HG02938 (cell line): Measurements from ENCODE around the gene TXK.
"Not testable (repeated sequence)": the region's sequence is repeated elsewhere in the genome, so short reads cannot be mapped to it uniquely, and the experiment has no call there.

Source experiments
- ATAC-seq: cut with Tn5 transposase; IDR thresholded peaks from one replicate; pipeline ENCODE4 v1.9.1; 2021; ENCODE audit warnings: mild to moderate bottlenecking, moderate library complexity; ENCODE audit not compliant: unreplicated experiment

TXK gene

GRCh38 chr4:48134081-48134480 lies at the start of gene TXK:
TXK (minus strand) TSS chr4:48134250; CDS start chr4:48134170, 80 bp downstream.
- ATAC-seq = no peak

- ATAC-seq = no peak
Observed at GRCh38 chr4:48180234-48180633, 46.2 kb upstream of the TXK start.

DNA sequence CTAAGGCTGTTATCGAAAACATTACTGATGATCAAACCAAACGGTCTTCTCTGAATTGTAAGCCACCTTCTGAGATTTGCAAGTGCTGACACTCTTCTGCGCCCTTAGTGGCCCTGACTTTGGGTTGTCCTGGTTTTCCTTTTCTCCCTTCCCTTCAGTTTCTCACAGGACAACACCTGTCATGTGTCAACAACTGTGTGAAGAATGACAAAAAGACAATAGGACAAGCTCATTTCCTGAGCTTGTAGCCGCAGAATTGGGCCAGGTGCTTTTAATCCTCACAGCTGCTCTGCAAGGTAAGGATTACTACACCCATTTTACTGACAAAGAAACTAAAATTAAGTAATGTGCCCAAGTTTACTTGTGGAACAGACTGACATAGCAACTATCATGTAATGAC lies 44.9 kb upstream of the TXK start:
- no peak for ATAC-seq

- no peak for ATAC-seq
Observed at GRCh38 chr4:48175806-48176205, 41.8 kb upstream of the TXK start.

DNA sequence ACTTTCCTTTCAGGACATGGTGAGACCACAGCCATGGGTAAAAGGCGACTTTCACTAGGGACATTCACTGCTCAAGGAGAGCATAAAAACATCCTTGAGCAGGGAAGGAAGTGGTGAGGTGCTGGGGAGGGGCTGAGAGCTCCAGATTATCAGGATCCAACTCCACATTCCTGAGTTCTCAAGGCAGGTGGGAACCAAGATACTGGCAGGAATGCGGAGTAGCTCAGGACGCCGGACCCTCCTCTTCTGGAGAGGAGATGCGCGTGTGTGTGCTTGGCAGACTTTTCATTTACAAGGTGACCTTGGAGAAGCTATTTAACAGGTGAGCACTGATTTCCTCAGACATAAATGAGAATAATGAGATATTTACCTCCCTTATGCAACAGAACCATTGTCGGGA lies 41.3 kb upstream of the TXK start:
- no peak for ATAC-seq

DNA sequence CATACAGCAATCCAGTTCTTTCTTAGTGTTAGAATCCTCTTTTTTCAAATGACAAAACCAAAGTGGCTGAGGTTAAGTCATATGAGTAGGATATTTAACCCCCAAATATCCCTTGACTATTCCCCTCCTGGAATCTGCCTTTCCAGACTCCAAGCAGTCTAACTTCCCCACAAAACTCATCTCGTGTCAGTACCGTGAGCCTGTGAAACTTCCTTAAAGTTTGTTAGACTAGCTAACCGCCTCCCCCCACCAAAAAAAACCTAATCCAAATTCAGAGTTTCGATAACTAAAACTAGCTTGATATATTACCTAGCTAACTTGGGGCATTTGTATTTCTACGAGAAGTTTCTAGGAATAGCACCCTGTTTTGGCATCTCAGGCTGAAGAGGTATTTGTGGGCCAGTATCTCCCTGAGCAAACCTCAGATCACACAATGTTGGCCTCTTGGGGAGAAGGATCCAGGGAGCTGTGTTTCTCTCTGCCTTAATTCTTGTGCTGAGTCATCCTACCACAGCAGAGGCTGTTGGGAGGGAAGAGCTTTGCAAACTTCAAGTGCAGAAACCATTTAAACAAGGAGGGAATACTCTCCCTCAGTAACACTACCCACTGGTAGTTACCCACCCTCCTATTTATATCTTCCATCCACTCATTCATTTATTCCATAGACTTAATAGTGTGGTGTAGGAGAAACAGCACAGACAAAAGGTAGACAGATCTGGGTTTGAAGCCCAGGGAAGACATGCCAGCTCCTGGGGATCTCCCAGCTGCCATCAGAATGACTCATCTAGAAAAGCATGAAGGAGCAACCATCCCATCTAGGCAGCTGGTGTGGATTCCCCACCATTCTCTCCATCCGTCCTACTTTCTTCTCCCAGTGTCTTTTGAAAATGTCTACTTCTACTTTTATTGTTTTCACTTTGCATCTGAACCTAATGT lies 39.3 kb upstream of the TXK start:
- peak; percentile 59 for ATAC-seq

- ATAC-seq = no peak
Observed at GRCh38 chr4:48172651-48173050, 38.6 kb upstream of the TXK start.

GRCh38 chr4:48169636-48170035 lies 35.6 kb upstream of the TXK start:
- ATAC-seq = no peak

GRCh38 chr4:48167538-48168263 lies 33.7 kb upstream of the TXK start:
- ATAC-seq = no peak

DNA sequence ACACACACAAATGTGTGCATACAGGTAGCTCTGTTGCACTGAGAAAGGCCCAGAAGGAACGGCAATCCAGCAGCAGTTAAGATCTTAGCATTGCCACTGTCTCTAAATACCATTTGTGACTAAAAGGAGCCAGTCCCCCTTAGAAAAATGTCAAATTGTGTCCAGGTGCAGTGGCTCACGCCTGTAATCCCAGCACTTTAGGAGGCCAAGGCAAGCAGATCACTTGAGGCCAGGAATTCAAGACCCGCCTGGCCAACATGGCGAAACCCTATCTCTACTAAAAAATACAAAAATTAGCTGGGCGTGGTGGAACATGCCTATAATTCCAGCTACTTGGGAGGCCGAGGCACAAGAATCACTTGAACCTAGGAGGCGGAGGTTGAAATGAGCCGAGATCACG lies 30.5 kb upstream of the TXK start:
- not testable (repeated sequence) for ATAC-seq

GRCh38 chr4:48163746-48164145 lies 29.7 kb upstream of the TXK start:
- no peak for ATAC-seq

DNA sequence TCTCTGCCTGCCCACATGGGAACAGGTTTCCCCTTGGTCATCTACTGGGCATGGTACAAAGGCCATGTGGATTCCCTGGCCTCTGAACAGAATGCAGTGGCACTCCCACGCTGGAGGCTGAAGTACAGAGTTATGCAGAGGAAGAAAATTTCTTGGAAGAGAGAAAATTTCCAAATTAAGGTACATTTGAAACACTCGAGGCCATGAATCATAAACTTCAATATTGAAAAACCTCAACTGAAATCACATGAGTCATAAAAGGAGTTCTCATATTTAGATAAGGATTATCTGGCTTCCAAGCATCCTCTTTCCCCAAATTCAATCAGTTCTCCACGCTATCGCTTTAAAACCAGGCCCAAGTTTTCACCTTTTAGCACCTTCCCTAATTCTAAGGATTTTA lies 28.1 kb upstream of the TXK start:
- no peak for ATAC-seq

DNA sequence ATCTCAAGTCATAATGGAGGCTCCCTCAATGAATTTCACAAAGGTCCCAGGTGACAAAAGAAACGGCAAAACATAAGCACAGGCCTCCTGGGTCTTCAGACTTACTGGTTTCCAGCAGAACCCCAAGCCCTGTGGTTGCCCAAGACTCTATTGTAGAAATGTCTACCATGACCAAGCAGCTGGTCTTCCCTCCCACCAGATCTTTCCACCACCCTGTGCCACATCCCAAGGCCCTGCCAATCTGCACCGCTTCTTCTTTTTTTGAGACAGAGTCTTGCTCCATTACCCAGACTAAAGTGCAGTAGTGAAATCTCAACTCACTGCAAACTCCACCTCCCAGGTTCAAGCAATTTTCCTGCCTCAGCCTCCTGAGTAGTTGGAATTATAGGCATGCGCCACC lies 23.2 kb upstream of the TXK start:
- no peak for ATAC-seq

DNA sequence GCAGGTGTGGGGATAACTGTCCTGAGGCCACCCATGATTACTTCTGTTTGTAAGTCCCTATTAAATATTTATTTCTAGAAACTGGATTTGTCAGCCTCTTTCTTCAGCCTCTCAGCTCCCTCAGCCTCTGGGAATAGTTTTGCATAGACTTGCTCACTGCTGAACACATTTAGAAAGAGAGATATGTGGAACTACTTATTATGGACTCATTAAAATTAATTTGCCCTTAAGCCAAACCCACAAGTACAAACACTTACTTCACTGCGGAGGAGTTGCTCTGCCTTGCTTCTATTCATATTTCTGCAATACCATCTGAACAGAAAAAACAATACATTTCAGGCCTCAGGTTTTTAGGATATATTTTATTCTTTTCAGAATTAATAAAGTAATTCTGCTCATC lies 22.4 kb upstream of the TXK start:
- no peak for ATAC-seq

GRCh38 chr4:48153791-48154550 lies 19.9 kb upstream of the TXK start:
- no peak for ATAC-seq

DNA sequence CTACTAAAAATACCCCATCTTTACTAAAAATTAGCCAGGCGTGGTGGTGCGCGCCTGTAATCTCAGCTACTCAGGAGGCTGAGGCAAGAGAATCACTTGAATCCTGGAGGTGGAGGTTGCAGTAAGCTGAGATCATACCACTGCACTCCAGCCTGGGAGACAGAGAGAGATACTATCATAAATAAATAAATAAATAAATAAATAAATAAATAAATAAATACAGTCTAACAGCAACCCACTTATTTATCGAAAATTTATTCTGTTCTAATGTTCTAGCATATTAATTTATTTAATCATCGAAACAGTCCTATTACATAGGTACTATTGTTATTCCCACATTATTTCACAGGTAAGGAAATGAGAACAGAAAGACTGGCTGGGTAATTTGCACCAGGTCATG lies 18.2 kb upstream of the TXK start:
- ATAC-seq = no peak

GRCh38 chr4:48149827-48150370 lies 15.8 kb upstream of the TXK start:
- ATAC-seq = no peak

- no peak for ATAC-seq
Observed at GRCh38 chr4:48147621-48148020, 13.6 kb upstream of the TXK start.

- ATAC-seq = no peak
Observed at GRCh38 chr4:48141048-48141447, 7.0 kb upstream of the TXK start.

DNA sequence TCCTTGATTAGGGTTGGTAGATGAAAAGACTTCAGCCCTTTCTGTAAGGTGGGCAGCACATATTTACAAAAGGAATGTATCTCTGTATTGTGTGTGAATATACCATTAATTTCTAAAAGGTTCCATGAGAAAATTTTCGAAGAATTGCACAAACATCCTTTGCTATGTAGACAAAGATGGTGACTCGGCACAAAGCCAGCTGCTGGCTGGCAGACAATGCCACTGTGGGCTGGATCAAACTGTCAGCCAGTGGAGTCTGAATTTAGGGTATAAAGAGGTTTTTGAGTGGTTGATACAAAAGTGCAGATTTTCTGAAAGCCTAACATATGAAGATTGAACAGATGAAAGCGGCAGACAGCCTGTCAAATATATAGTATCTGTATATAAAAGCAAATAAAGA lies 5.6 kb upstream of the TXK start:
- ATAC-seq = no peak

GRCh38 chr4:48138936-48139335 lies 4.9 kb upstream of the TXK start:
- ATAC-seq = peak; percentile 81
